Thyroid gland (tissue), 4 donors: ENCODE measurements around the gene DRAXIN.

ENCODE experiments used
- POLR2A ChIP-seq, 2 donors: fragments of 450-650 bp; IDR thresholded peaks; one replicate each; pipeline ENCODE4 v1.6.1; 2017; ENCODE audit warnings: antibody characterized with exemption in 2 of 2, mild to moderate bottlenecking in 2 of 2, moderate library complexity in 1 of 2
- TF ChIP-seq, protein P1 (sequence below), 6 experiments: fragments of 200-600 bp in 3 of 6; fragments of 450-650 bp in 3 of 6; sonication (generic) in 3 of 6; IDR thresholded peaks; one replicate each; pipeline ENCODE4 v1.5.1; 2016 to 2019; ENCODE audit warnings: antibody characterized with exemption in 6 of 6, mild to moderate bottlenecking in 2 of 6, inconsistent platforms in 1 of 6, moderate library complexity in 1 of 6

DNA sequence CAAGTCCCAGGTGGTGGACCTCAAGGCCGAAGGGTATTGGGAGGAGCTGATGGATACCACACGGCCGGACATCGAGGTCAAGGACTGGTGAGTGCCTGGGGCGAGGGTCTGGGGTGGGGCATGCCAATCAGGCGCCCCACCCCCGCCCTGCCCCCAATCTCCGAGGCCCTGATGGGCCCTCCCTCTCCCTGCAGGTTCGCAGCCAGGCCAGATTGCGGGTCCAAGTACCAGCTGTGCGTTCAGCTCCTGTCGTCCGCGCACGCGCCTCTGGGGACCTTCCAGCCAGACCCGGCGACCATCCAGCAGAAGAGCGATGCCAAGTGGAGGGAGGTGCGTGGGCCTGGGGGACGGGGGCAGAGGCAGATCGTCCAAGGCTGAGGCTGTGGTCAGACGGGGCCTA is 33.0 kb upstream of the DRAXIN start:
- no peak for TF ChIP-seq POLR2A (IDR thresholded peaks at IDR 0.05)
- TF ChIP-seq, protein P1, sequence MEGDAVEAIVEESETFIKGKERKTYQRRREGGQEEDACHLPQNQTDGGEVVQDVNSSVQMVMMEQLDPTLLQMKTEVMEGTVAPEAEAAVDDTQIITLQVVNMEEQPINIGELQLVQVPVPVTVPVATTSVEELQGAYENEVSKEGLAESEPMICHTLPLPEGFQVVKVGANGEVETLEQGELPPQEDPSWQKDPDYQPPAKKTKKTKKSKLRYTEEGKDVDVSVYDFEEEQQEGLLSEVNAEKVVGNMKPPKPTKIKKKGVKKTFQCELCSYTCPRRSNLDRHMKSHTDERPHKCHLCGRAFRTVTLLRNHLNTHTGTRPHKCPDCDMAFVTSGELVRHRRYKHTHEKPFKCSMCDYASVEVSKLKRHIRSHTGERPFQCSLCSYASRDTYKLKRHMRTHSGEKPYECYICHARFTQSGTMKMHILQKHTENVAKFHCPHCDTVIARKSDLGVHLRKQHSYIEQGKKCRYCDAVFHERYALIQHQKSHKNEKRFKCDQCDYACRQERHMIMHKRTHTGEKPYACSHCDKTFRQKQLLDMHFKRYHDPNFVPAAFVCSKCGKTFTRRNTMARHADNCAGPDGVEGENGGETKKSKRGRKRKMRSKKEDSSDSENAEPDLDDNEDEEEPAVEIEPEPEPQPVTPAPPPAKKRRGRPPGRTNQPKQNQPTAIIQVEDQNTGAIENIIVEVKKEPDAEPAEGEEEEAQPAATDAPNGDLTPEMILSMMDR (IDR thresholded peaks at IDR 0.05) = no peak
